Esophagus muscularis mucosa (tissue), 3 donors: ENCODE results near the gene MAP2K5.

Experiments
- CTCF ChIP-seq, 3 experiments: fragments of 200-600 bp in 2 of 3; fragments of 450-650 bp in 1 of 3; sonication (generic) in 2 of 3; IDR thresholded peaks; one replicate each; pipeline ENCODE4 v1.5.1; 2017 to 2019; ENCODE audit warnings: antibody characterized with exemption in 3 of 3, mild to moderate bottlenecking in 2 of 3, moderate library complexity in 1 of 3
- POLR2AphosphoS5 ChIP-seq, 2 donors: sonication (generic); formaldehyde crosslinking; IDR thresholded peaks; one replicate each; pipeline ENCODE4 v1.6.1; 2017; ENCODE audit warnings: antibody characterized with exemption in 2 of 2

- TF ChIP-seq POLR2AphosphoS5 (IDR thresholded peaks at IDR 0.05) (no peak), CTCF (IDR thresholded peaks at IDR 0.05) (no peak)
Observed at GRCh38 chr15:67801926-67802914, 259.7 kb downstream of the MAP2K5 start.
